SK-N-SH (cell line): ENCODE results near the gene RGS6. TPM values are rescaled to one million over a fixed set of nuclear protein-coding genes. Genes with fewer than 3 reads are reported as not detected.

Experiments
- CTCF ChIA-PET: fragments of 300-600, 350-600 bp; formaldehyde crosslinking; extraction: SDS; loops from one replicate; lab custom pipeline; 2021; lab: Yijun Ruan, JAX
- POLR2A ChIA-PET: fragments of 350-600 bp; sonication (Branson Sonifier 250); formaldehyde crosslinking; extraction: SDS; loops from one replicate; lab custom pipeline; 2020; ENCODE audit warnings: antibody characterized with exemption, inconsistent platforms; lab: Yijun Ruan, JAX
- DNase-seq: peaks from one replicate; pipeline ENCODE4 v3.0.0; 2012
- H2AFZ ChIP-seq: fragments of 200-600 bp; sonication (generic); 2 replicates; pipeline ENCODE4 v1.8.1; 2016; ENCODE audit warnings: antibody characterized with exemption, mild to moderate bottlenecking, low read depth
- H3F3A ChIP-seq: fragments of 200-600 bp; sonication (generic); replicated peaks from 2 replicates; pipeline ENCODE3; 2016; ENCODE audit warnings: antibody characterized with exemption, mild to moderate bottlenecking; ENCODE audit not compliant: insufficient read depth
- H3K27ac ChIP-seq, 2 experiments: fragments of 200-500 bp in 1 of 2; fragments of 200-600 bp in 1 of 2; sonication (Bioruptor generic) in 1 of 2; sonication (generic), shearing (Covaris generic) in 1 of 2; 2 replicates each; pipeline versions ENCODE4 v1.5.1 to v1.6.1; 2014 to 2016; ENCODE audit warnings: low read depth in 2 of 2, inconsistent platforms in 1 of 2, low read length in 1 of 2, mild to moderate bottlenecking in 1 of 2, mixed read lengths in 1 of 2
- H3K27me3 ChIP-seq: fragments of 200-600 bp; sonication (generic), shearing (Covaris generic); 2 replicates; pipeline ENCODE4 v1.6.1; 2016; ENCODE audit warnings: mixed run types; ENCODE audit not compliant: insufficient read depth
- H3K36me3 ChIP-seq, 2 experiments: fragments of 200-500 bp in 1 of 2; fragments of 200-600 bp in 1 of 2; sonication (Bioruptor generic) in 1 of 2; sonication (generic) in 1 of 2; replicated peaks in 1 of 2; 2 replicates each; pipeline versions ENCODE3 to v1.5.1; 2014 to 2016; ENCODE audit warnings: low read length in 1 of 2, mild to moderate bottlenecking in 1 of 2; ENCODE audit not compliant: insufficient read depth in 2 of 2, control insufficient read depth in 1 of 2
- H3K4me1 ChIP-seq, 2 experiments: fragments of 200-500 bp in 1 of 2; fragments of 200-600 bp in 1 of 2; sonication (Bioruptor generic) in 1 of 2; sonication (generic), shearing (Covaris generic) in 1 of 2; 2 replicates each; pipeline versions ENCODE4 v1.5.1 to v1.6.1; 2014 to 2016; ENCODE audit warnings: low read depth in 1 of 2, low read length in 1 of 2, mixed run types in 1 of 2; ENCODE audit not compliant: insufficient read depth in 2 of 2, control insufficient read depth in 1 of 2
- H3K4me2 ChIP-seq: fragments of 200-600 bp; sonication (generic), shearing (Covaris generic); 2 replicates; pipeline ENCODE4 v1.6.1; 2017; ENCODE audit warnings: mixed run types
- H3K4me3 ChIP-seq, 2 experiments: fragments of 200-500 bp in 1 of 2; fragments of 200-600 bp in 1 of 2; sonication (Bioruptor generic) in 1 of 2; sonication (generic), shearing (Covaris generic) in 1 of 2; 2 replicates each; pipeline versions ENCODE4 v1.5.1 to v1.8.1; 2014 to 2016; ENCODE audit warnings: low read depth in 2 of 2, inconsistent platforms in 1 of 2, low read length in 1 of 2, mild to moderate bottlenecking in 1 of 2, mixed read lengths in 1 of 2, moderate library complexity in 1 of 2
- H3K79me2 ChIP-seq: fragments of 200-600 bp; sonication (generic); 2 replicates; pipeline ENCODE4 v1.8.1; 2017; ENCODE audit warnings: mild to moderate bottlenecking; ENCODE audit not compliant: insufficient read depth
- H3K9ac ChIP-seq: fragments of 200-600 bp; sonication (generic); 2 replicates; pipeline ENCODE4 v1.6.1; 2017; ENCODE audit warnings: mixed run types
- H3K9me2 ChIP-seq: fragments of 200-600 bp; sonication (generic); 2 replicates; pipeline ENCODE4 v1.6.1; 2017; ENCODE audit warnings: mixed run types
- H3K9me3 ChIP-seq: fragments of 200-600 bp; sonication (generic); 2 replicates; pipeline ENCODE4 v1.6.1; 2017; ENCODE audit warnings: mixed run types, mild to moderate bottlenecking, moderate library complexity
- H4K20me1 ChIP-seq: fragments of 200-600 bp; sonication (generic); 2 replicates; pipeline ENCODE4 v1.6.1; 2017; ENCODE audit warnings: mild to moderate bottlenecking, mixed run types; ENCODE audit not compliant: insufficient read depth
- ELF1 ChIP-seq: IDR thresholded peaks from 2 replicates; pipeline ENCODE4 v1.4.0; 2012
- FOSL2 ChIP-seq: IDR thresholded peaks from 2 replicates; pipeline ENCODE4 v1.4.0; 2012; ENCODE audit warnings: low read depth, mild to moderate bottlenecking, moderate library complexity, borderline replicate concordance
- MXI1 ChIP-seq: IDR thresholded peaks from 2 replicates; pipeline ENCODE4 v1.6.1; 2012; ENCODE audit warnings: mild to moderate bottlenecking, low read depth, low read length, improper control_type of control experiment
- RAD21 ChIP-seq: IDR thresholded peaks from 2 replicates; pipeline ENCODE4 v1.6.1; 2012; ENCODE audit warnings: mild to moderate bottlenecking, low read length
- RCOR1 ChIP-seq: fragments of 150-350 bp; IDR thresholded peaks from 2 replicates; pipeline ENCODE4 v1.6.1; 2017; ENCODE audit warnings: antibody characterized with exemption, low read length
- RXRA ChIP-seq: IDR thresholded peaks from 2 replicates; pipeline ENCODE4 v1.4.0; 2012; ENCODE audit warnings: low read depth, mild to moderate bottlenecking, borderline replicate concordance
- SIN3A ChIP-seq: IDR thresholded peaks from 2 replicates; pipeline ENCODE4 v1.6.1; 2012; ENCODE audit warnings: low read depth, mild to moderate bottlenecking, low read length, moderate library complexity, borderline replicate concordance
- SMC3 ChIP-seq: IDR thresholded peaks from 2 replicates; pipeline ENCODE4 v1.6.1; 2012; ENCODE audit warnings: low read depth, low read length, improper control_type of control experiment
- TCF12 ChIP-seq: IDR thresholded peaks from 2 replicates; pipeline ENCODE4 v1.4.0; 2012
- YY1 ChIP-seq: IDR thresholded peaks from 2 replicates; pipeline ENCODE4 v1.4.0; 2012; ENCODE audit warnings: low read depth, mild to moderate bottlenecking
- WGBS: methylation state at CpG from one replicate; pipeline ENCODE4 v1.1.6; 2017; ENCODE audit warnings: low lambda C conversion rate; 5-methylcytosine and 5-hydroxymethylcytosine counted together
- polyA plus RNA-seq, 3 experiments: library from polyadenylated mRNA; depleted of rRNA; stranded (reverse); fragments of >200 nt; gene quantifications; 2 replicates each; pipeline ENCODE4 v1.2.3, GENCODE V29; 2012
- TF ChIP-seq, protein P1 (sequence below): fragments of 200-600 bp; sonication (generic); IDR thresholded peaks from 2 replicates; pipeline ENCODE4 v1.6.1; 2017; ENCODE audit warnings: antibody characterized with exemption, mild to moderate bottlenecking, moderate library complexity
- TF ChIP-seq, protein P2 (sequence below): IDR thresholded peaks from 2 replicates; pipeline ENCODE4 v1.6.1; 2012; ENCODE audit warnings: mild to moderate bottlenecking, low read depth, low read length, moderate library complexity
- TF ChIP-seq, protein P3 (sequence below): fragments of 150-350 bp; IDR thresholded peaks from 2 replicates; pipeline ENCODE4 v1.6.1; 2016; ENCODE audit warnings: mild to moderate bottlenecking, low read depth, low read length
- TF ChIP-seq, protein P4 (sequence below): IDR thresholded peaks from 2 replicates; pipeline ENCODE4 v1.4.0; 2012; ENCODE audit warnings: low read depth, borderline replicate concordance
- TF ChIP-seq, protein P5 (sequence below): IDR thresholded peaks from 2 replicates; pipeline ENCODE4 v1.4.0; 2012; ENCODE audit warnings: low read depth, borderline replicate concordance

RGS6 gene
- polyA plus RNA-seq, 1 of the 3 experiments (the other 2 are of a cell fraction): not detected

DNA sequence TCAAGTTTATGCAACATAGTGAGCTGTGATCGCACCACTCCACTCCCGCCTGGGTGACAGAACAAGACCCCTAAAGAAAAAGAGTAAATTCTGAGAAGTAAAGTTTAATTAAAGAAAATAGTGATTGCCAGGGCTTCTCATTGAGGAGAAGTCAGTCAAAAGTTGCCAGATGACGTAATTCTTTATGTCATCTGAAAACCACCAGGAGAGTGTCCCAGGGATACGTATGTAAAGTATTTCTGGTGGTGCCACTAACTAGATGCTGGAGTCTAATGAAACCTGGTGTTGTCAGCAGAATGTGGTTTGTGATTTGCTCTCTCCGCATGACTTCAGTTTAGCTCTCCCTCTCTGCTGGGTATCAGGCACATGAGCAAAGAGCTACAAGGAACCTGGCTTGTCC lies 569.2 kb downstream of the RGS6 start:
- TF ChIP-seq ELF1: no peak
- TF ChIP-seq, protein P1, sequence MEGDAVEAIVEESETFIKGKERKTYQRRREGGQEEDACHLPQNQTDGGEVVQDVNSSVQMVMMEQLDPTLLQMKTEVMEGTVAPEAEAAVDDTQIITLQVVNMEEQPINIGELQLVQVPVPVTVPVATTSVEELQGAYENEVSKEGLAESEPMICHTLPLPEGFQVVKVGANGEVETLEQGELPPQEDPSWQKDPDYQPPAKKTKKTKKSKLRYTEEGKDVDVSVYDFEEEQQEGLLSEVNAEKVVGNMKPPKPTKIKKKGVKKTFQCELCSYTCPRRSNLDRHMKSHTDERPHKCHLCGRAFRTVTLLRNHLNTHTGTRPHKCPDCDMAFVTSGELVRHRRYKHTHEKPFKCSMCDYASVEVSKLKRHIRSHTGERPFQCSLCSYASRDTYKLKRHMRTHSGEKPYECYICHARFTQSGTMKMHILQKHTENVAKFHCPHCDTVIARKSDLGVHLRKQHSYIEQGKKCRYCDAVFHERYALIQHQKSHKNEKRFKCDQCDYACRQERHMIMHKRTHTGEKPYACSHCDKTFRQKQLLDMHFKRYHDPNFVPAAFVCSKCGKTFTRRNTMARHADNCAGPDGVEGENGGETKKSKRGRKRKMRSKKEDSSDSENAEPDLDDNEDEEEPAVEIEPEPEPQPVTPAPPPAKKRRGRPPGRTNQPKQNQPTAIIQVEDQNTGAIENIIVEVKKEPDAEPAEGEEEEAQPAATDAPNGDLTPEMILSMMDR: no peak
- TF ChIP-seq, protein P2, sequence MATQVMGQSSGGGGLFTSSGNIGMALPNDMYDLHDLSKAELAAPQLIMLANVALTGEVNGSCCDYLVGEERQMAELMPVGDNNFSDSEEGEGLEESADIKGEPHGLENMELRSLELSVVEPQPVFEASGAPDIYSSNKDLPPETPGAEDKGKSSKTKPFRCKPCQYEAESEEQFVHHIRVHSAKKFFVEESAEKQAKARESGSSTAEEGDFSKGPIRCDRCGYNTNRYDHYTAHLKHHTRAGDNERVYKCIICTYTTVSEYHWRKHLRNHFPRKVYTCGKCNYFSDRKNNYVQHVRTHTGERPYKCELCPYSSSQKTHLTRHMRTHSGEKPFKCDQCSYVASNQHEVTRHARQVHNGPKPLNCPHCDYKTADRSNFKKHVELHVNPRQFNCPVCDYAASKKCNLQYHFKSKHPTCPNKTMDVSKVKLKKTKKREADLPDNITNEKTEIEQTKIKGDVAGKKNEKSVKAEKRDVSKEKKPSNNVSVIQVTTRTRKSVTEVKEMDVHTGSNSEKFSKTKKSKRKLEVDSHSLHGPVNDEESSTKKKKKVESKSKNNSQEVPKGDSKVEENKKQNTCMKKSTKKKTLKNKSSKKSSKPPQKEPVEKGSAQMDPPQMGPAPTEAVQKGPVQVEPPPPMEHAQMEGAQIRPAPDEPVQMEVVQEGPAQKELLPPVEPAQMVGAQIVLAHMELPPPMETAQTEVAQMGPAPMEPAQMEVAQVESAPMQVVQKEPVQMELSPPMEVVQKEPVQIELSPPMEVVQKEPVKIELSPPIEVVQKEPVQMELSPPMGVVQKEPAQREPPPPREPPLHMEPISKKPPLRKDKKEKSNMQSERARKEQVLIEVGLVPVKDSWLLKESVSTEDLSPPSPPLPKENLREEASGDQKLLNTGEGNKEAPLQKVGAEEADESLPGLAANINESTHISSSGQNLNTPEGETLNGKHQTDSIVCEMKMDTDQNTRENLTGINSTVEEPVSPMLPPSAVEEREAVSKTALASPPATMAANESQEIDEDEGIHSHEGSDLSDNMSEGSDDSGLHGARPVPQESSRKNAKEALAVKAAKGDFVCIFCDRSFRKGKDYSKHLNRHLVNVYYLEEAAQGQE: no peak
- TF ChIP-seq YY1: no peak
- TF ChIP-seq, protein P3, sequence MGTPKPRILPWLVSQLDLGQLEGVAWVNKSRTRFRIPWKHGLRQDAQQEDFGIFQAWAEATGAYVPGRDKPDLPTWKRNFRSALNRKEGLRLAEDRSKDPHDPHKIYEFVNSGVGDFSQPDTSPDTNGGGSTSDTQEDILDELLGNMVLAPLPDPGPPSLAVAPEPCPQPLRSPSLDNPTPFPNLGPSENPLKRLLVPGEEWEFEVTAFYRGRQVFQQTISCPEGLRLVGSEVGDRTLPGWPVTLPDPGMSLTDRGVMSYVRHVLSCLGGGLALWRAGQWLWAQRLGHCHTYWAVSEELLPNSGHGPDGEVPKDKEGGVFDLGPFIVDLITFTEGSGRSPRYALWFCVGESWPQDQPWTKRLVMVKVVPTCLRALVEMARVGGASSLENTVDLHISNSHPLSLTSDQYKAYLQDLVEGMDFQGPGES: no peak
- TF ChIP-seq, protein P4, sequence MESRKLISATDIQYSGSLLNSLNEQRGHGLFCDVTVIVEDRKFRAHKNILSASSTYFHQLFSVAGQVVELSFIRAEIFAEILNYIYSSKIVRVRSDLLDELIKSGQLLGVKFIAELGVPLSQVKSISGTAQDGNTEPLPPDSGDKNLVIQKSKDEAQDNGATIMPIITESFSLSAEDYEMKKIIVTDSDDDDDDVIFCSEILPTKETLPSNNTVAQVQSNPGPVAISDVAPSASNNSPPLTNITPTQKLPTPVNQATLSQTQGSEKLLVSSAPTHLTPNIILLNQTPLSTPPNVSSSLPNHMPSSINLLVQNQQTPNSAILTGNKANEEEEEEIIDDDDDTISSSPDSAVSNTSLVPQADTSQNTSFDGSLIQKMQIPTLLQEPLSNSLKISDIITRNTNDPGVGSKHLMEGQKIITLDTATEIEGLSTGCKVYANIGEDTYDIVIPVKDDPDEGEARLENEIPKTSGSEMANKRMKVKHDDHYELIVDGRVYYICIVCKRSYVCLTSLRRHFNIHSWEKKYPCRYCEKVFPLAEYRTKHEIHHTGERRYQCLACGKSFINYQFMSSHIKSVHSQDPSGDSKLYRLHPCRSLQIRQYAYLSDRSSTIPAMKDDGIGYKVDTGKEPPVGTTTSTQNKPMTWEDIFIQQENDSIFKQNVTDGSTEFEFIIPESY: no peak
- no peak for TF ChIP-seq SMC3
- no peak for TF ChIP-seq RAD21
- no peak for TF ChIP-seq SIN3A
- TF ChIP-seq MXI1: no peak
- TF ChIP-seq, protein P5, sequence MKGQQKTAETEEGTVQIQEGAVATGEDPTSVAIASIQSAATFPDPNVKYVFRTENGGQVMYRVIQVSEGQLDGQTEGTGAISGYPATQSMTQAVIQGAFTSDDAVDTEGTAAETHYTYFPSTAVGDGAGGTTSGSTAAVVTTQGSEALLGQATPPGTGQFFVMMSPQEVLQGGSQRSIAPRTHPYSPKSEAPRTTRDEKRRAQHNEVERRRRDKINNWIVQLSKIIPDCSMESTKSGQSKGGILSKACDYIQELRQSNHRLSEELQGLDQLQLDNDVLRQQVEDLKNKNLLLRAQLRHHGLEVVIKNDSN: no peak
- TF ChIP-seq RCOR1: no peak
- no peak for TF ChIP-seq RXRA
- no peak for TF ChIP-seq FOSL2
- no peak for TF ChIP-seq TCF12
- POLR2A ChIA-PET: no interaction called here
- H3K9me3 ChIP-seq: no peaks in the 10 kb centered on the region
- H3K4me2 ChIP-seq: no peak overlapping the region
- WGBS: 69% methylated on average over 5 of the region's 5 CpGs
- H3K4me3 ChIP-seq: no peak overlapping the region
- H3K27ac ChIP-seq: no peak overlapping the region
- H3K27me3 ChIP-seq: peaks cover 13% of the 10 kb centered on the region; the same call in 1 of the 2 replicates
- no peaks in the 10 kb centered on the region for H3K9me2 ChIP-seq
- H3K9ac ChIP-seq: no peak overlapping the region
- H3K36me3 ChIP-seq: no peaks in the 10 kb centered on the region
- H3K4me1 ChIP-seq: peaks cover 0 to 5% of the 10 kb centered on the region in 2 experiments; a peak in 1 of 4 replicates
- CTCF ChIA-PET: interaction anchor here (0.6 to 1.7 kb wide), 6 partner anchors 11 to 404 kb away, joined by 3 to 6 read pairs (median 4); no protein-coding TSS in a partner anchor
- DNase-seq: no peak
- H4K20me1 ChIP-seq: no peaks in the 10 kb centered on the region
- no peak overlapping the region for H2AFZ ChIP-seq
- H3F3A ChIP-seq: no peaks in the 10 kb centered on the region
- H3K79me2 ChIP-seq: no peaks in the 10 kb centered on the region
